Stimulated activated CD8-positive, alpha-beta memory T cell treated with anti-CD3 and anti-CD28 coated beads, Interleukin-4, amount 100 ng/mL, for 4 hours (primary cell): ENCODE measurements around the gene C3orf18.
"Not testable (repeated sequence)": the region's sequence is repeated elsewhere in the genome, so short reads cannot be mapped to it uniquely, and the experiment has no call there.

Source experiments
- DNase-seq, 2 donors: peaks; one replicate each; pipeline ENCODE4 v3.0.0-alpha.2; 2020; ENCODE audit warnings: low read depth in 2 of 2, low spot score in 1 of 2

The C3orf18 gene

GRCh38 chr3:50524746-50525145 lies 42.8 kb downstream of the C3orf18 start:
- DNase-seq, result no peak

DNA sequence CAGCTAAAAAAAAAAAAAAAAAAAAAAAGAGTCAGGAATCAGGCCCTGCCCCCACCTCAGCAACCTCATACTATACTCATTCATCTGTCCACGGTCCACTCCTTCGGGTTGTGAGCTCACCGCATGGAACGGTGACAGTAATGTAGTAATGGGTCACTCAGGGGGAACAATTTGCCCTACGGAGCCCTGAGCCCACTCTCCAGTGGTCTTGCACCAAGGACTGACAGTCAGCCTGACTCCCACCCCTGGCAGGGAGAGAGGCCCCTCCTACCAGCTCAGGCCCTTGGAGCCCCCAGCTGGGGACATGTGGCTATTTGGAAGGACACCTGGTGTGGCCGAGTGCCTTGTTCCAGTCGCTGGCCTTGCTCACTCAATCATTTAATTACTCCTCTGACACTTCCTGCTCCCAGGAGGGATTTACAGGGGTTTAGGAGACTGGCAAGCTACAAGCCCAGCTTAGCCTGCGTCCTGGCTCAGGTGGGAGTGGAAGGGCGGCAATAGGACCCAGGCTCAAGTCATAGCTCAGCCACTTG lies 44.2 kb downstream of the C3orf18 start:
- no peak for DNase-seq

- no peak for DNase-seq
Observed at GRCh38 chr3:50521572-50521971, 46.0 kb downstream of the C3orf18 start.

DNA sequence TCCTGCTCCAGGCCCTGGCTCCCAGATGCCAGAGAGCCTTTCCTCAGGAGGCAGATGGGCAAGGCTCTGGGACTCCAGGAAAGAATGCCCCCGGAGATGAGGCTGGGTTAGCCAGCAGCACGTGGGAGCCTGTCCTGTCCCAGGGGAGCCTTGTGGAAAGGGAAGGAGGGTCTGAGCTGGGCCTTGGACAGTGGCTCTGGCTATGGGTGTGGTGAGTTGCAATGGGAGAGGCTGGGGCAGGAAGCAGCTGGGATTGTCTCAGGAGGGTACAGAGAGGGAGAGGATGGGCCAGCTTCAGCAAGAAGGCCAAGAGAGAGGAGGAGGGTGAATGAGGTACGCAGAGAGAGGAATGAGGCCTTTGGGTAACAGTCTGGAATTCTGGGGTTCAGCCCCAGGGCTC lies 46.7 kb downstream of the C3orf18 start:
- no peak for DNase-seq

GRCh38 chr3:50519471-50520089 lies 48.0 kb downstream of the C3orf18 start:
- DNase-seq, result peak; percentile 43 to 52

- no peak for DNase-seq
Observed at GRCh38 chr3:50518436-50518835, 49.1 kb downstream of the C3orf18 start.

- DNase-seq, result no peak
Observed at GRCh38 chr3:50517721-50518206, 49.8 kb downstream of the C3orf18 start.

DNA sequence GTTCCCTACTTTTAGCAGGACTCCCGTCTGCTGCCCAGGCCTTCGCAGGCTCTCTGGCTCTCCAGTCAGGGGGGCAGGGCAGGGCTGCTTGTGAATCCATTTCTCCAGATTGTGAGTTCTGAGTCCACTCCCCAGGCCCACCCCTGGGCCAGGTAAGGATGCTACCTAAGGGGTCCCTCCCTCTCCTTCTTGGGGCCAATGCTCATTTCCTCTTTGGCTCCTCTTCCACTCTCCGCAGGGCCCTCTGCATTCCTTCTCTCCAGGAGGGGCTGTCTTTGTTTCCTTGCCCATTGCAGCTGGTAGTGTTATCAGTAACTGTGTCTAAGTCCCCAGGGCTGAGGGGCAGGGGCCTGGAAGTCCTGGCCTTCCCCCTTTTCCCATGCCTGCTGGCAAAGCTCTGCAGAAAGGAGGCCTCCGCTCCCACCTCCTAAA lies 51.1 kb downstream of the C3orf18 start:
- DNase-seq, result no peak

DNA sequence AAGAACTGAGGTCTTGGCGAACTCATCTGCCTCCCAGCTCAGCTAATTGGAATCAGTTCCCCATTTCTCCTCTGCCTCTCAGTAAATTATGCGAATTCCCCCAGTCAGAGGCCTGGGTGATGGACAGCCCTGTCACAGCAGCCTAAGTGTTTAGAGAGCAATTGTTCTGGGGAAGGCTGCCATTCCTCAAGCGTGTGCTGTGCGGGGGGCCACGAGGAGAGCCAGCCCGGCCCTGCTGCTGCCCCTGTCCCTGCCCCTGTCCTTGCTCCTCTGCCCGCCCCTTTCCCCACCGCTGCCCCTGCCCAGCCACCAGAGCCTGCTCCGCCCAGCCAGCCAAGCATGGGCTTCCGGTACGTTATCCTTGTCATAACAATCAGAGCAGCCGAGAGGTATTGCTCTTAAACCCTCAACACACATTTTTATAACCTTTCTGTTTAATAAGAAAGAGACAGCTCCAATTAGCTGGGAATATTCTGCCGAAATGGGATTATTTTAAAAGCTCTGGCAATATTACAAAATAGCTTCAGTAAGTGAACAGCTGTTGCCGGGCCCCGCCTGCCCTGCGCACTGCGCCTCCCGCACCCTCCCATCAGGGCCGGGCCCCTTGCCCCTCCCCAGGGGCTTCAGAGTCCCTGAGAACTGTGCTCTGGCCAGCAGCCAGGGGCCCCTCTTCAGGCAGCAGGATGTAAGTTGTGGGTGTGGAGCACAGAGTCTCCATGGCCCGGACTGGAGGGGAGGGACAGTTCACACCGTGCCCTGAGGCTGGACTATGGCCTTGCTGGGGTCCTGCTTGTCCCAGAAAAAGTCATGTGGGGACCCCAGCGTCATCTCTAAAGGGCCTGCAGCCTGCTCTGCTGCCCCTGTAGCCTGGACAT lies 51.7 kb downstream of the C3orf18 start:
- DNase-seq, result no peak

DNA sequence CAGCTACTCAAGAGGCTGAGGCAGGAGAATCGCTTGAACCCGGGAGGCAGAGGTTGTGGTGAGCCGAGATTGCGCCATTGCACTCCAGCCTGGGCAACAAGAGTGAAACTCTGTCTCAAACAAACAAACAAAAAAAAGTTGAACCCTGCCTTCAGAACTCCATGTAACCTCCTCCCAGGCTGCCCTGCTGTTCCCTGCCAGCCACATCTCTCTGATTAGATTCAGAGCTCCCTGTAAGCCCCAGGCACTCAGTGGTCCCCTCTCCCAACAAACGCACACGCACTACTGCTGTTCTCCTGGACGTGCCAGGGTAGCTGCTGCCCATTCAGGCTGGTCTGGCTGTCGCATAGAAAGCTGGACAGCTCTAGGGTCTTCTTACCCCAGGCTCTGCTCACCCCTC lies 54.6 kb downstream of the C3orf18 start:
- DNase-seq, result not testable (repeated sequence)

GRCh38 chr3:50512131-50512530 lies 55.4 kb downstream of the C3orf18 start:
- no peak for DNase-seq

- no peak for DNase-seq
Observed at GRCh38 chr3:50510325-50510724, 57.2 kb downstream of the C3orf18 start.

DNA sequence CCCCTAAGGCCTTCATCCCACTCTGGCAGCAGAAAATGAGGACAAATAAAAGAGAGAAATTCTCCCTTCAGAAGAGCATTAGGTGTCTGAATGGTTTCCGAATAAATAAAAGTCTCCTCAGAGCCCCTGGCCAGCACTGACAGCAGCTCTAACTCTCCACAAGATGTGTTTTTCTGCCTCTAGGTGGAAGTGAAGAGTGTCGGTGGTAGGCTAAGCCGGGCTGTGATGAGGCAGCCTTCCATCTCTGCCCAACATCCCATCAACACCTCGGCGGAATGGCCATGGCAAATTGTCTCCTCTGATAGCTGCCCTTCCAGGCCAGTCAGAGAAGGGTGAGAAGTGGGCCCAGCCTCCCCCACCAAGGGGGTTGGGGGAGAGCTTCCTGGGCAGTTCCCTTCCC lies 57.8 kb downstream of the C3orf18 start:
- DNase-seq, result no peak

DNA sequence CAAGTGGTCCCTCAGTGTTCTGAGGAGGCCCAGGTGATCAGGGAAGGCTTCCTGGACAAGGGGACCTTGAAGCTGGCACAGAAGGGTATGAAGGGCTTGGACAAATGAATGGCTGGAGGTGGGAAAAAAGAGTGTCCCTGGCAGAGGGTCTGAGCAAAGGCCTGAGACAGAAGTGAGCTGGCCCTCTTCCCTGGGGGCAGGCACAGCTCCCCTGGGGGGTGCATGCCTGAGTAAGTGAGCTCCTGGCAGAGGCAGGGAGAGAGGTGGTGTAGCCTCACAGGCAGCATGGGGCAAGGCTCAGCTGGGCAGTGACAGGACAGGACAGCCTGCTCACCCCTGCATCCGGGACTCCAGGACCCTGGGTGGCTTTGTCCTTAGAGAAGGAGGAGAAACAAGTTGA lies 58.7 kb downstream of the C3orf18 start:
- DNase-seq, result no peak
